GM19023 (cell line): Measurements from ENCODE around the gene TBC1D4.

Source experiments
- ATAC-seq: cut with Tn5 transposase; IDR thresholded peaks from one replicate; pipeline ENCODE4 v1.9.1; 2021; ENCODE audit warnings: mild to moderate bottlenecking, moderate library complexity; ENCODE audit not compliant: unreplicated experiment

TBC1D4 gene

GRCh38 chr13:75399168-75399878 lies 82.6 kb downstream of the TBC1D4 start:
- ATAC-seq: no peak

- ATAC-seq: no peak
Observed at GRCh38 chr13:75398072-75398471, 83.9 kb downstream of the TBC1D4 start.

GRCh38 chr13:75395901-75396300 lies 86.1 kb downstream of the TBC1D4 start:
- no peak for ATAC-seq

- ATAC-seq: no peak
Observed at GRCh38 chr13:75395066-75395465, 86.9 kb downstream of the TBC1D4 start.

GRCh38 chr13:75393839-75394520 lies 88.0 kb downstream of the TBC1D4 start:
- no peak for ATAC-seq

- no peak for ATAC-seq
Observed at GRCh38 chr13:75391432-75392100, 90.4 kb downstream of the TBC1D4 start.

- ATAC-seq: no peak
Observed at GRCh38 chr13:75390229-75390628, 91.7 kb downstream of the TBC1D4 start.

GRCh38 chr13:75385708-75386083 lies 96.3 kb downstream of the TBC1D4 start:
- ATAC-seq: no peak

- no peak for ATAC-seq
Observed at GRCh38 chr13:75384879-75385707, 96.9 kb downstream of the TBC1D4 start.

GRCh38 chr13:75383064-75383715 lies 98.8 kb downstream of the TBC1D4 start:
- no peak for ATAC-seq

GRCh38 chr13:75378301-75378700 lies 103.7 kb downstream of the TBC1D4 start:
- ATAC-seq: no peak

GRCh38 chr13:75376792-75377402 lies 105.1 kb downstream of the TBC1D4 start:
- no peak for ATAC-seq

GRCh38 chr13:75375329-75375728 lies 106.6 kb downstream of the TBC1D4 start:
- ATAC-seq: no peak

- ATAC-seq: no peak
Observed at GRCh38 chr13:75373988-75374387, 108.0 kb downstream of the TBC1D4 start.

- ATAC-seq: no peak
Observed at GRCh38 chr13:75372923-75373841, 108.8 kb downstream of the TBC1D4 start.

GRCh38 chr13:75372517-75372916 lies 109.5 kb downstream of the TBC1D4 start:
- ATAC-seq: no peak

GRCh38 chr13:75371203-75371602 lies 110.8 kb downstream of the TBC1D4 start:
- no peak for ATAC-seq

- no peak for ATAC-seq
Observed at GRCh38 chr13:75370774-75371173, 111.2 kb downstream of the TBC1D4 start.

- ATAC-seq: no peak
Observed at GRCh38 chr13:75369981-75370380, 112.0 kb downstream of the TBC1D4 start.
